ENCODE measurements around the gene ZNF879. TPM values are rescaled to one million over a fixed set of nuclear protein-coding genes. Genes with fewer than 3 reads are reported as not detected.

The ZNF879 gene
- total RNA-seq, 1 donor from 2014 or later, result 4.4 TPM

- TF ChIP-seq CTCF (IDR thresholded peaks at IDR 0.05; ENCODE audit: insufficient read depth, low read length, poor library complexity, severe bottlenecking), result no peak
- DNase-seq (ENCODE audit: low read depth), result no peak
- no peaks in the 10 kb centered on the region for H3K27me3 ChIP-seq (ENCODE audit: control insufficient read depth, insufficient read depth, low read length)
- no peaks in the 10 kb centered on the region for H3K36me3 ChIP-seq (ENCODE audit: control insufficient read depth, insufficient read depth, low read length)
- no peak overlapping the region for H3K4me3 ChIP-seq (ENCODE audit: low read depth, low read length)
Observed at GRCh38 chr5:178986326-178986960, 37.2 kb upstream of the ZNF879 start.

- peaks cover 3% of the 10 kb centered on the region for H3K27me3 ChIP-seq (ENCODE audit: control insufficient read depth, insufficient read depth, low read length)
- TF ChIP-seq CTCF (IDR thresholded peaks at IDR 0.05; ENCODE audit: insufficient read depth, low read length, poor library complexity, severe bottlenecking), result no peak
- DNase-seq (ENCODE audit: low read depth), result no peak
- H3K36me3 ChIP-seq (ENCODE audit: control insufficient read depth, insufficient read depth, low read length), result no peaks in the 10 kb centered on the region
- no peak overlapping the region for H3K4me3 ChIP-seq (ENCODE audit: low read depth, low read length)
Observed at GRCh38 chr5:178988436-178989220, 35.0 kb upstream of the ZNF879 start.

- H3K4me3 ChIP-seq (ENCODE audit: low read depth, low read length), result no peak overlapping the region
- no peak for DNase-seq (ENCODE audit: low read depth)
- peaks cover 9% of the 10 kb centered on the region for H3K27me3 ChIP-seq (ENCODE audit: control insufficient read depth, insufficient read depth, low read length)
- no peaks in the 10 kb centered on the region for H3K36me3 ChIP-seq (ENCODE audit: control insufficient read depth, insufficient read depth, low read length)
- no peak for TF ChIP-seq CTCF (IDR thresholded peaks at IDR 0.05; ENCODE audit: insufficient read depth, low read length, poor library complexity, severe bottlenecking)
Observed at GRCh38 chr5:178989311-178989710, 34.3 kb upstream of the ZNF879 start.

- no peaks in the 10 kb centered on the region for H3K36me3 ChIP-seq (ENCODE audit: control insufficient read depth, insufficient read depth, low read length)
- no peak overlapping the region for H3K4me3 ChIP-seq (ENCODE audit: low read depth, low read length)
- peaks cover 15% of the 10 kb centered on the region for H3K27me3 ChIP-seq (ENCODE audit: control insufficient read depth, insufficient read depth, low read length)
- no peak for DNase-seq (ENCODE audit: low read depth)
- TF ChIP-seq CTCF (IDR thresholded peaks at IDR 0.05; ENCODE audit: insufficient read depth, low read length, poor library complexity, severe bottlenecking), result no peak
Observed at GRCh38 chr5:178990491-178990890, 33.1 kb upstream of the ZNF879 start.

- H3K27me3 ChIP-seq (ENCODE audit: control insufficient read depth, insufficient read depth, low read length), result peaks cover 19% of the 10 kb centered on the region
- TF ChIP-seq CTCF (IDR thresholded peaks at IDR 0.05; ENCODE audit: insufficient read depth, low read length, poor library complexity, severe bottlenecking), result no peak
- H3K36me3 ChIP-seq (ENCODE audit: control insufficient read depth, insufficient read depth, low read length), result no peaks in the 10 kb centered on the region
- no peak overlapping the region for H3K4me3 ChIP-seq (ENCODE audit: low read depth, low read length)
- no peak for DNase-seq (ENCODE audit: low read depth)
Observed at GRCh38 chr5:178991190-178992145, 32.1 kb upstream of the ZNF879 start.

All from kidney epithelial cell (primary cell).